Measurements from ENCODE around the gene SLC39A7.

SLC39A7 gene

GRCh38 chr6:33176906-33177305, 23.8 kb upstream of the SLC39A7 start:
- Mint-ChIP-seq H3K36me3 (ENCODE audit: low read depth) (no peaks in the 10 kb centered on the region), H3K9me3 (no peaks in the 10 kb centered on the region), H3K27me3 (ENCODE audit: low read depth) (peaks cover 20% of the 10 kb centered on the region), H3K4me1 (no peaks in the 10 kb centered on the region), H3K27ac (no peak overlapping the region), H3K4me3 (no peak overlapping the region)
- TF ChIP-seq, protein P1, sequence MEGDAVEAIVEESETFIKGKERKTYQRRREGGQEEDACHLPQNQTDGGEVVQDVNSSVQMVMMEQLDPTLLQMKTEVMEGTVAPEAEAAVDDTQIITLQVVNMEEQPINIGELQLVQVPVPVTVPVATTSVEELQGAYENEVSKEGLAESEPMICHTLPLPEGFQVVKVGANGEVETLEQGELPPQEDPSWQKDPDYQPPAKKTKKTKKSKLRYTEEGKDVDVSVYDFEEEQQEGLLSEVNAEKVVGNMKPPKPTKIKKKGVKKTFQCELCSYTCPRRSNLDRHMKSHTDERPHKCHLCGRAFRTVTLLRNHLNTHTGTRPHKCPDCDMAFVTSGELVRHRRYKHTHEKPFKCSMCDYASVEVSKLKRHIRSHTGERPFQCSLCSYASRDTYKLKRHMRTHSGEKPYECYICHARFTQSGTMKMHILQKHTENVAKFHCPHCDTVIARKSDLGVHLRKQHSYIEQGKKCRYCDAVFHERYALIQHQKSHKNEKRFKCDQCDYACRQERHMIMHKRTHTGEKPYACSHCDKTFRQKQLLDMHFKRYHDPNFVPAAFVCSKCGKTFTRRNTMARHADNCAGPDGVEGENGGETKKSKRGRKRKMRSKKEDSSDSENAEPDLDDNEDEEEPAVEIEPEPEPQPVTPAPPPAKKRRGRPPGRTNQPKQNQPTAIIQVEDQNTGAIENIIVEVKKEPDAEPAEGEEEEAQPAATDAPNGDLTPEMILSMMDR (IDR thresholded peaks at IDR 0.05; ENCODE audit: unreplicated experiment in 3 of 3), result no peak

- H3K9me3 Mint-ChIP-seq, result no peaks in the 10 kb centered on the region
- no peaks in the 10 kb centered on the region for H3K4me1 Mint-ChIP-seq
- peaks cover 16% of the 10 kb centered on the region for H3K27me3 Mint-ChIP-seq (ENCODE audit: low read depth)
- no peak overlapping the region for H3K27ac Mint-ChIP-seq
- TF ChIP-seq, protein P1 (IDR thresholded peaks at IDR 0.05; ENCODE audit: unreplicated experiment in 3 of 3), result no peak
- H3K36me3 Mint-ChIP-seq (ENCODE audit: low read depth), result no peaks in the 10 kb centered on the region
- no peak overlapping the region for H3K4me3 Mint-ChIP-seq
Observed at GRCh38 chr6:33177552-33178446, 22.9 kb upstream of the SLC39A7 start.

DNA sequence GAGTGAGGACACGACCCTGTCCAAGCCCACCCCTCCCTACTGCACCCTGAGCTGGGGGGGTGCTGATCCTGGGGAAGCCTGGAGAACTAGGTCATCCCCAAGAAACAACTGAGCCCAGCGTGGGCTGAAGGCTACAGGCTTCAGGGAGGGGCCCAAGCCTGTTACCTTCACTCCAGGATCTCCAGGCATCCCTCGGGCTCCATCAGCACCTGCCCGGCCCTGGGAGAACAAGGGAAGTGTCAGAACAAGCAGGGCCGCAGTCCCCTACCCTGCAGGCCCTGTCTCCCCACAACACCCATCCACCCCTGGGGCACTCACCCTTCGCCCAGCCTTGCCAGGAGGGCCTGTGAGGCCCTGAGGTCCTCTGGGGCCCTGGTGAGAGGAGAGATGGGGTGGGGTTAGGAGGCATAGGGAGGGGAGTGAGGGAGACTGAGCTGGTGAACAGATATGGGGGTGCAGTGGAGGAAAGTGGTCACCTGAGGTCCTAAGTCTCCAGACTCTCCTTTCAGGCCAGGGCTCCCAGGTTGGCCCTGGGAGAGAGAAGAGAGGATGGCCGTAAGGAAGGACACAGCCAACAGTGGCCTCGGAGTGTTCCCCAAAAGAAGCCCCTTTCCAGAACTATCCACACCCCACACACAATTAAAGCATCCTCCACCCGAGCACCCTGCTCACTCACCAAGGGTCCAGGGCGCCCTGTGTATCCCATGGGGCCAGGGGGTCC, 21.8 kb upstream of the SLC39A7 start:
- Mint-ChIP-seq H3K36me3 (ENCODE audit: low read depth) (peaks cover 3% of the 10 kb centered on the region), H3K9me3 (no peaks in the 10 kb centered on the region), H3K4me3 (no peak overlapping the region), H3K27ac (no peak overlapping the region), H3K27me3 (ENCODE audit: low read depth) (peaks cover 15% of the 10 kb centered on the region), H3K4me1 (no peaks in the 10 kb centered on the region)
- TF ChIP-seq, protein P1 (IDR thresholded peaks at IDR 0.05; ENCODE audit: unreplicated experiment in 3 of 3), result no peak

- no peak overlapping the region for H3K27ac Mint-ChIP-seq
- H3K36me3 Mint-ChIP-seq (ENCODE audit: low read depth), result peaks cover 10% of the 10 kb centered on the region
- no peak overlapping the region for H3K4me3 Mint-ChIP-seq
- no peaks in the 10 kb centered on the region for H3K9me3 Mint-ChIP-seq
- no peaks in the 10 kb centered on the region for H3K4me1 Mint-ChIP-seq
- TF ChIP-seq, protein P1 (IDR thresholded peaks at IDR 0.05; ENCODE audit: unreplicated experiment in 3 of 3), result no peak
- H3K27me3 Mint-ChIP-seq (ENCODE audit: low read depth), result peaks cover 9% of the 10 kb centered on the region
Observed at GRCh38 chr6:33181141-33181540, 19.5 kb upstream of the SLC39A7 start.

- peaks cover 13% of the 10 kb centered on the region for H3K27me3 Mint-ChIP-seq (ENCODE audit: low read depth)
- H3K27ac Mint-ChIP-seq, result peak overlapping the region in 1 of 3 experiments; percentile 24
- H3K4me1 Mint-ChIP-seq, result no peaks in the 10 kb centered on the region
- H3K4me3 Mint-ChIP-seq, result no peak overlapping the region
- H3K9me3 Mint-ChIP-seq, result no peaks in the 10 kb centered on the region
- peaks cover 10% of the 10 kb centered on the region for H3K36me3 Mint-ChIP-seq (ENCODE audit: low read depth)
- TF ChIP-seq, protein P1 (IDR thresholded peaks at IDR 0.05; ENCODE audit: unreplicated experiment in 3 of 3), result no peak
Observed at GRCh38 chr6:33183071-33183683, 17.5 kb upstream of the SLC39A7 start.
